Fibroblast of lung (primary cell): ENCODE measurements around the gene SLC35E1.

Source experiments
- CTCF ChIP-seq, 2 donors: IDR thresholded peaks in 1 of 2; conservative IDR thresholded peaks in 1 of 2; 1 replicate in 1 of 2; 2 replicates in 1 of 2; pipeline ENCODE4 v1.5.1; 2011 to 2012; ENCODE audit warnings: low read length in 2 of 2, control low read depth in 1 of 2, inconsistent platforms in 1 of 2, low read depth in 1 of 2, mild to moderate bottlenecking in 1 of 2
- EZH2 ChIP-seq: IDR thresholded peaks from 2 replicates; pipeline ENCODE4 v1.5.1; 2012; ENCODE audit warnings: low read length, control low read depth, mild to moderate bottlenecking; ENCODE audit errors: missing control alignments

GRCh38 chr19:16619457-16619856 is 47.2 kb upstream of the SLC35E1 start:
- TF ChIP-seq CTCF (conservative IDR thresholded peaks at IDR 0.05 in 1 of 2, IDR thresholded peaks at IDR 0.05 in 1 of 2; ENCODE audit: low read depth in 1 of 2, low read length in 2 of 2) (no peak), EZH2 (no peak)
